HepG2 (cell line): Measurements from ENCODE around the gene SYNGAP1. TPM values are rescaled to one million over a fixed set of nuclear protein-coding genes. Genes with fewer than 3 reads are reported as not detected.

ENCODE experiments used
- ATAC-seq: fragments of 200-7000 bp; cut with Tn5 transposase; 3 replicates; pipeline ENCODE4 v1.9.1; 2020; ENCODE audit warnings: mild to moderate bottlenecking, moderate library complexity
- BruUV-seq: library from RNA; stranded (reverse); fragments of 400-500 nt; replicated peaks from 2 replicates; lab custom pipeline; 2021; lab: Mats Ljungman, UMichigan
- CTCF ChIA-PET: fragments of 300-600 bp; formaldehyde crosslinking; extraction: SDS; loops from one replicate; lab custom pipeline; 2021; ENCODE audit warnings: low total read pairs, inconsistent platforms, low intra/inter-chr PET ratio; lab: Yijun Ruan, JAX
- POLR2A ChIA-PET: fragments of 350-600 bp; sonication (Branson Sonifier 250); formaldehyde crosslinking; loops from one replicate; lab custom pipeline; 2020; ENCODE audit warnings: antibody characterized with exemption, inconsistent platforms; lab: Yijun Ruan, JAX
- DNase-seq: peaks from one replicate; pipeline ENCODE4 v3.0.0-alpha.2; 2015; ENCODE audit warnings: low spot score
- FAIRE-seq: peaks from 3 replicates; lab custom pipeline; 2011; peaks lifted over from hg19 to GRCh38; lab: Jason Lieb, UNC
- H2AFZ ChIP-seq: one replicate; pipeline ENCODE4 v1.6.1; 2011; ENCODE audit warnings: low read length, inconsistent platforms
- H3K27ac ChIP-seq: fragments of 300-600 bp; 3 replicates; pipeline ENCODE4 v1.8.0; 2011; ENCODE audit warnings: mixed run types, mild to moderate bottlenecking, mixed read lengths, low read length, inconsistent platforms; ENCODE audit not compliant: insufficient read depth; ENCODE audit errors: extremely low read length
- H3K27me3 ChIP-seq, 2 experiments: fragments of 200-600 bp in 1 of 2; 2 replicates in 1 of 2; 3 replicates in 1 of 2; pipeline versions ENCODE4 v1.6.0 to v1.8.0; 2011; ENCODE audit warnings: low read length in 2 of 2, mild to moderate bottlenecking in 2 of 2, moderate library complexity in 2 of 2, inconsistent platforms in 1 of 2; ENCODE audit not compliant: insufficient read depth in 2 of 2, control insufficient read depth in 1 of 2
- H3K36me3 ChIP-seq, 2 experiments: fragments of 200-600 bp in 1 of 2; replicated peaks in 1 of 2; 2 replicates in 1 of 2; 3 replicates in 1 of 2; pipeline versions ENCODE4 v1.5.1 to v1.8.0; 2011; ENCODE audit warnings: low read length in 2 of 2, inconsistent platforms in 1 of 2; ENCODE audit not compliant: insufficient read depth in 2 of 2, control insufficient read depth in 1 of 2
- H3K4me1 ChIP-seq: 2 replicates; pipeline ENCODE4 v1.5.1; 2012; ENCODE audit warnings: low read length, inconsistent platforms; ENCODE audit not compliant: insufficient read depth
- H3K4me2 ChIP-seq: 2 replicates; pipeline ENCODE4 v1.6.0; 2011; ENCODE audit warnings: low read depth, low read length, inconsistent platforms
- H3K4me3 ChIP-seq, 3 experiments: fragments of 200-600 bp in 1 of 3; sonication (generic), shearing (Covaris generic) in 1 of 3; replicated peaks in 1 of 3; 2 replicates each; pipeline ENCODE4 v1.5.1; 2011 to 2016; ENCODE audit warnings: low read length in 3 of 3, inconsistent platforms in 2 of 3, low read depth in 2 of 3, mild to moderate bottlenecking in 2 of 3, control low read depth in 1 of 3, mixed read lengths in 1 of 3; ENCODE audit not compliant: insufficient read depth in 1 of 3
- H3K79me2 ChIP-seq: one replicate; pipeline ENCODE4 v1.6.1; 2011; ENCODE audit warnings: low read length, inconsistent platforms; ENCODE audit not compliant: insufficient read depth
- H3K9ac ChIP-seq: 2 replicates; pipeline ENCODE4 v1.6.0; 2011; ENCODE audit warnings: mild to moderate bottlenecking, low read depth, low read length, inconsistent platforms; ENCODE audit not compliant: insufficient read depth
- H3K9me3 ChIP-seq: 2 replicates; pipeline ENCODE4 v1.5.1; 2012; ENCODE audit warnings: mild to moderate bottlenecking, low read length
- H4K20me1 ChIP-seq: 2 replicates; pipeline ENCODE4 v1.6.0; 2011; ENCODE audit warnings: inconsistent platforms, mild to moderate bottlenecking, low read length, moderate library complexity; ENCODE audit not compliant: insufficient read depth
- FOSL2 ChIP-seq: sonication (generic); formaldehyde crosslinking; IDR thresholded peaks from 2 replicates; pipeline ENCODE4 v1.4.0; 2020; ENCODE audit warnings: missing genetic modification reagents
- MAFG ChIP-seq: sonication (generic); formaldehyde crosslinking; IDR thresholded peaks from 2 replicates; pipeline ENCODE4 v1.5.1; 2020; ENCODE audit warnings: mild to moderate bottlenecking, missing genetic modification reagents
- NR2F2 ChIP-seq: IDR thresholded peaks from 2 replicates; pipeline ENCODE4 v1.6.1; 2012; ENCODE audit warnings: low read depth, inconsistent platforms, borderline replicate concordance
- PCBP2 ChIP-seq: fragments of 200-400 bp; formaldehyde crosslinking; optimal IDR thresholded peaks from 2 replicates; pipeline ENCODE3; 2018; ENCODE audit warnings: low read length, low read depth; ENCODE audit not compliant: poor library complexity, severe bottlenecking
- RARG ChIP-seq: sonication (generic); formaldehyde crosslinking; IDR thresholded peaks from 2 replicates; pipeline ENCODE4 v1.4.0; 2020; ENCODE audit warnings: low read depth, mild to moderate bottlenecking, missing genetic modification reagents
- SPEN ChIP-seq: sonication (generic); formaldehyde crosslinking; IDR thresholded peaks from 2 replicates; pipeline ENCODE4 v1.5.1; 2020; ENCODE audit warnings: low read depth, mild to moderate bottlenecking, missing genetic modification reagents
- ZNF879 ChIP-seq: sonication (generic); formaldehyde crosslinking; IDR thresholded peaks from 2 replicates; pipeline ENCODE4 v1.8.1; 2023; ENCODE audit warnings: missing genetic modification reagents
- WGBS: methylation state at CpG from one replicate; pipeline ENCODE4 v1.1.6; 2017; ENCODE audit warnings: low lambda C conversion rate; 5-methylcytosine and 5-hydroxymethylcytosine counted together
- in situ Hi-C: cut with HindIII; loops from 2 replicates; pipeline ENCODE4 v1.10.0; 2017; ENCODE audit warnings: low pct_unique_long_range_greater_than_20kb; ENCODE audit not compliant: extremely low pct_ligation_motif_present
- intact Hi-C: fragments of 100-400 bp; cut with micrococcal nuclease; formaldehyde crosslinking; loops from one replicate; pipeline ENCODE4 v1.10.0; 2022; ENCODE audit not compliant: unreplicated experiment
- polyA plus RNA-seq, 8 experiments: library from polyadenylated mRNA; depleted of rRNA in 3 of 8; stranded (reverse) in 7 of 8; unstranded in 1 of 8; fragments of >200 nt; fragmentation: Illumina TruSeq in 4 of 8; extraction: Trizol in 4 of 8; gene quantifications; 2 replicates each; pipeline versions ENCODE4 v1.2.1 to v1.2.3, GENCODE V29; 2011 to 2016; ENCODE audit warnings: low read depth in 4 of 8, missing spikeins in 1 of 8, mixed read lengths in 1 of 8; ENCODE audit not compliant: insufficient read depth in 1 of 8
- total RNA-seq, 5 experiments: library from RNA; depleted of rRNA; stranded (reverse); fragments of >200 nt; fragmentation: Illumina TruSeq; extraction: Trizol; gene quantifications; 2 replicates each; pipeline ENCODE4 v1.2.3, GENCODE V29; 2016; ENCODE audit warnings: low read depth in 1 of 5
- TF ChIP-seq, protein P1 (sequence below): sonication (generic); formaldehyde crosslinking; IDR thresholded peaks from 2 replicates; pipeline ENCODE4 v1.5.0; 2020; ENCODE audit warnings: missing genetic modification reagents, mild to moderate bottlenecking, borderline replicate concordance
- TF ChIP-seq, protein P2 (sequence below): sonication (generic); formaldehyde crosslinking; IDR thresholded peaks from 2 replicates; pipeline ENCODE4 v1.8.0; 2022; ENCODE audit warnings: missing genetic modification reagents, mild to moderate bottlenecking, borderline replicate concordance
- TF ChIP-seq, protein P3 (sequence below): sonication (generic); formaldehyde crosslinking; IDR thresholded peaks from 2 replicates; pipeline ENCODE4 v1.8.0; 2022; ENCODE audit warnings: mild to moderate bottlenecking, missing genetic modification reagents; ENCODE audit not compliant: insufficient replicate concordance
- TF ChIP-seq, protein P4 (sequence below): IDR thresholded peaks from 2 replicates; pipeline ENCODE4 v1.6.1; 2016; ENCODE audit warnings: mild to moderate bottlenecking, missing biosample characterization, missing genetic modification reagents
- TF ChIP-seq, protein P5 (sequence below): sonication (generic); formaldehyde crosslinking; conservative IDR thresholded peaks from 2 replicates; pipeline ENCODE4 v1.8.0; 2022; ENCODE audit warnings: mild to moderate bottlenecking, moderate library complexity, missing genetic modification reagents

The SYNGAP1 gene
- total and polyA plus RNA-seq, 2 of the 13 experiments (the other 11 are each of a cell fraction or from before 2014, with no cell fraction given), result 0.75 to 1.1 TPM

DNA sequence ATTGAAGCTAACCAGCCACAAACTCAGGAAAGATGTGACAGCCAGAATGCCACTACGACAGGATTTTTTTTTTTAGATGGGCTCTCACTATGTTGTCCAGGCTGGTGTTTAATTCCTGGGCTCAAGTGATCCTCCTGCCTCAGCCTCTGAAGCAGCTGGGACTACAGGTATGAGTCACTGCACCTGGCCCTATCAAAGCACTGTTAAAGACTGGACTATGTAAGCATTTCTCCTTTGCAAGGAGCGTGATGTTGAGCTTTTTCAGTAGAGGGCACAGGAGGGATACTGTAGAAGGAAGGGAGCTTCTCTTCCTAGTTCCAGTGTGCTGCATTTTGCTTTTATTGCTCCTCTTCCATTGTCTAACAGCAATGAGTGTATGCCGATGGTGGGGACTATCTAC lies 70.3 kb downstream of the SYNGAP1 start:
- no TSS peak for BruUV-seq
- H3K4me2 ChIP-seq, result no peak overlapping the region
- H3K9ac ChIP-seq, result no peak overlapping the region
- no peaks in the 10 kb centered on the region for H3K36me3 ChIP-seq
- no peaks in the 10 kb centered on the region for H3K4me1 ChIP-seq
- WGBS, result 32% methylated on average over 3 of the region's 3 CpGs
- FAIRE-seq (no peak), ATAC-seq (peak; percentile 54), DNase-seq (no peak)
- intact Hi-C loops (no loop called here), in situ Hi-C loops (no loop called here)
- no peaks in the 10 kb centered on the region for H3K9me3 ChIP-seq
- TF ChIP-seq, protein P1, sequence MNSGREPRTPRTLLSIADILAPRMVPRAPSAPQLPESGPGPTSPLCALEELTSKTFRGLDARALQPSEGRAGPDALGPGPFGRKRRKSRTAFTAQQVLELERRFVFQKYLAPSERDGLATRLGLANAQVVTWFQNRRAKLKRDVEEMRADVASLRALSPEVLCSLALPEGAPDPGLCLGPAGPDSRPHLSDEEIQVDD (CRISPR knock-in tag), result no peak
- TF ChIP-seq, protein P2, sequence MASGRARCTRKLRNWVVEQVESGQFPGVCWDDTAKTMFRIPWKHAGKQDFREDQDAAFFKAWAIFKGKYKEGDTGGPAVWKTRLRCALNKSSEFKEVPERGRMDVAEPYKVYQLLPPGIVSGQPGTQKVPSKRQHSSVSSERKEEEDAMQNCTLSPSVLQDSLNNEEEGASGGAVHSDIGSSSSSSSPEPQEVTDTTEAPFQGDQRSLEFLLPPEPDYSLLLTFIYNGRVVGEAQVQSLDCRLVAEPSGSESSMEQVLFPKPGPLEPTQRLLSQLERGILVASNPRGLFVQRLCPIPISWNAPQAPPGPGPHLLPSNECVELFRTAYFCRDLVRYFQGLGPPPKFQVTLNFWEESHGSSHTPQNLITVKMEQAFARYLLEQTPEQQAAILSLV, result no peak
- TF ChIP-seq ZNF879 (CRISPR knock-in tag), result no peak
- no peak for TF ChIP-seq SPEN
- peak; percentile 44; the same call in 1 of the 2 replicates for TF ChIP-seq FOSL2
- H3K27ac ChIP-seq, result no peak overlapping the region
- H3K4me3 ChIP-seq, result no peak overlapping the region
- ChIA-PET POLR2A (no interaction called here), CTCF (no interaction called here)
- peaks cover 0 to 7% of the 10 kb centered on the region in 2 experiments; a peak in 1 of 5 replicates for H3K27me3 ChIP-seq
- no peaks in the 10 kb centered on the region for H3K79me2 ChIP-seq
- no peaks in the 10 kb centered on the region for H4K20me1 ChIP-seq
- H2AFZ ChIP-seq, result no peak overlapping the region

DNA sequence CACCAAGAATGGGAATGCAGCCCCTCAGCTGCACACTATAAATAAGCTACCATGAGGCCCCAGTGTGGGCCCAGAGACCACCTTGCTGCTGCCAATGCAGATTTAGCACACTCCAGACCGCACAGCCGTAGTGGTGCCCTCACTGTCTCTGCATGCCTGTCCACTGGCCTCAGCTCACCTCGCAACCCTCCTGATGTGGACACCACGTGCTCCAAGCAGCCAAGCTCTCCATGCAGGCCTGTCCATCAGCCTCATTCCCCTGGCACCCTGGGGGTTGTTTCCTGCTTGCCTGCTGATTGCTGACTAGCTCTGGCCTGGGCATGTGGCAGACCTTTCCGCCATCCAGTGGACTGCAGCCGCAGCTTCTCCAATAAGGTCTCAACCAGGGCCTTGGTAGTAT lies 70.8 kb downstream of the SYNGAP1 start:
- no peak overlapping the region for H3K9ac ChIP-seq
- no peaks in the 10 kb centered on the region for H3K4me1 ChIP-seq
- DNase-seq (no peak), FAIRE-seq (no peak), ATAC-seq (peak; percentile 48; the same call in 2 of the 3 replicates)
- in situ Hi-C loops (no loop called here), intact Hi-C loops (no loop called here)
- no peak overlapping the region for H3K27ac ChIP-seq
- ChIA-PET CTCF (no interaction called here), POLR2A (interaction anchor here (0.7 kb wide), 1 partner anchor 72 kb away, joined by 3 read pairs; the partner anchor contains the start of gene CUTA)
- H3K4me3 ChIP-seq, result no peak overlapping the region
- no peaks in the 10 kb centered on the region for H4K20me1 ChIP-seq
- H3K9me3 ChIP-seq, result no peaks in the 10 kb centered on the region
- WGBS, result 43% methylated on average over 6 of the region's 6 CpGs
- no TSS peak for BruUV-seq
- peaks cover 0 to 7% of the 10 kb centered on the region in 2 experiments; a peak in 1 of 5 replicates for H3K27me3 ChIP-seq
- H2AFZ ChIP-seq, result no peak overlapping the region
- no peaks in the 10 kb centered on the region for H3K79me2 ChIP-seq
- no peaks in the 10 kb centered on the region for H3K36me3 ChIP-seq
- no peak overlapping the region for H3K4me2 ChIP-seq
- TF ChIP-seq, protein P3, sequence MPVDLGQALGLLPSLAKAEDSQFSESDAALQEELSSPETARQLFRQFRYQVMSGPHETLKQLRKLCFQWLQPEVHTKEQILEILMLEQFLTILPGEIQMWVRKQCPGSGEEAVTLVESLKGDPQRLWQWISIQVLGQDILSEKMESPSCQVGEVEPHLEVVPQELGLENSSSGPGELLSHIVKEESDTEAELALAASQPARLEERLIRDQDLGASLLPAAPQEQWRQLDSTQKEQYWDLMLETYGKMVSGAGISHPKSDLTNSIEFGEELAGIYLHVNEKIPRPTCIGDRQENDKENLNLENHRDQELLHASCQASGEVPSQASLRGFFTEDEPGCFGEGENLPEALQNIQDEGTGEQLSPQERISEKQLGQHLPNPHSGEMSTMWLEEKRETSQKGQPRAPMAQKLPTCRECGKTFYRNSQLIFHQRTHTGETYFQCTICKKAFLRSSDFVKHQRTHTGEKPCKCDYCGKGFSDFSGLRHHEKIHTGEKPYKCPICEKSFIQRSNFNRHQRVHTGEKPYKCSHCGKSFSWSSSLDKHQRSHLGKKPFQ (CRISPR knock-in tag), result no peak
- TF ChIP-seq, protein P4, sequence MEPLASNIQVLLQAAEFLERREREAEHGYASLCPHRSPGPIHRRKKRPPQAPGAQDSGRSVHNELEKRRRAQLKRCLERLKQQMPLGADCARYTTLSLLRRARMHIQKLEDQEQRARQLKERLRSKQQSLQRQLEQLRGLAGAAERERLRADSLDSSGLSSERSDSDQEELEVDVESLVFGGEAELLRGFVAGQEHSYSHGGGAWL, result no peak
- no peak for TF ChIP-seq RARG (CRISPR knock-in tag)
- no peak for TF ChIP-seq MAFG (CRISPR knock-in tag)
- no peak for TF ChIP-seq NR2F2
- TF ChIP-seq, protein P5, sequence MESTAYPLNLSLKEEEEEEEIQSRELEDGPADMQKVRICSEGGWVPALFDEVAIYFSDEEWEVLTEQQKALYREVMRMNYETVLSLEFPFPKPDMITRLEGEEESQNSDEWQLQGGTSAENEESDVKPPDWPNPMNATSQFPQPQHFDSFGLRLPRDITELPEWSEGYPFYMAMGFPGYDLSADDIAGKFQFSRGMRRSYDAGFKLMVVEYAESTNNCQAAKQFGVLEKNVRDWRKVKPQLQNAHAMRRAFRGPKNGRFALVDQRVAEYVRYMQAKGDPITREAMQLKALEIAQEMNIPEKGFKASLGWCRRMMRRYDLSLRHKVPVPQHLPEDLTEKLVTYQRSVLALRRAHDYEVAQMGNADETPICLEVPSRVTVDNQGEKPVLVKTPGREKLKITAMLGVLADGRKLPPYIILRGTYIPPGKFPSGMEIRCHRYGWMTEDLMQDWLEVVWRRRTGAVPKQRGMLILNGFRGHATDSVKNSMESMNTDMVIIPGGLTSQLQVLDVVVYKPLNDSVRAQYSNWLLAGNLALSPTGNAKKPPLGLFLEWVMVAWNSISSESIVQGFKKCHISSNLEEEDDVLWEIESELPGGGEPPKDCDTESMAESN (CRISPR knock-in tag), result no peak
- TF ChIP-seq PCBP2, result no peak
